Fibroblast of lung (primary cell): Measurements from ENCODE around the gene RNF14. TPM values are rescaled to one million over a fixed set of nuclear protein-coding genes. Genes with fewer than 3 reads are reported as not detected.

ENCODE experiments used
- DNase-seq, 2 donors: peaks; one replicate each; pipeline versions ENCODE4 v3.0.0 to v3.0.0-alpha.2; 2010; ENCODE audit warnings: low read depth in 2 of 2
- H2AFZ ChIP-seq: 2 replicates; pipeline ENCODE4 v1.5.1; 2012; ENCODE audit warnings: low read length, control low read depth, inconsistent platforms
- H3K27ac ChIP-seq: 2 replicates; pipeline ENCODE4 v1.5.1; 2011; ENCODE audit warnings: low read length, control low read depth; ENCODE audit not compliant: insufficient read depth
- H3K27me3 ChIP-seq: 2 replicates; pipeline ENCODE4 v1.5.1; 2011; ENCODE audit warnings: mild to moderate bottlenecking, low read length; ENCODE audit not compliant: control insufficient read depth, insufficient read depth
- H3K36me3 ChIP-seq: 2 replicates; pipeline ENCODE4 v1.5.1; 2011; ENCODE audit warnings: low read length; ENCODE audit not compliant: control insufficient read depth, insufficient read depth
- H3K4me1 ChIP-seq: 2 replicates; pipeline ENCODE4 v1.5.1; 2011; ENCODE audit warnings: low read length; ENCODE audit not compliant: control insufficient read depth, insufficient read depth; ENCODE audit errors: extremely low read depth
- H3K4me2 ChIP-seq: 2 replicates; pipeline ENCODE4 v1.5.1; 2011; ENCODE audit warnings: low read length, control low read depth; ENCODE audit not compliant: insufficient read depth; ENCODE audit errors: extremely low read depth
- H3K4me3 ChIP-seq, 4 experiments: fragments of 200-600 bp in 1 of 4; sonication (generic) in 1 of 4; replicated peaks in 1 of 4; 2 replicates each; pipeline ENCODE4 v1.5.1; 2011 to 2016; ENCODE audit warnings: low read length in 4 of 4, low read depth in 3 of 4, mild to moderate bottlenecking in 3 of 4, control low read depth in 2 of 4, inconsistent platforms in 1 of 4, mixed read lengths in 1 of 4; ENCODE audit not compliant: insufficient read depth in 1 of 4; ENCODE audit errors: control extremely low read depth in 1 of 4
- H3K79me2 ChIP-seq: 2 replicates; pipeline ENCODE4 v1.5.1; 2012; ENCODE audit warnings: mild to moderate bottlenecking, low read length, inconsistent platforms; ENCODE audit not compliant: control insufficient read depth, insufficient read depth
- H3K9ac ChIP-seq: 2 replicates; pipeline ENCODE4 v1.5.1; 2011; ENCODE audit warnings: mild to moderate bottlenecking, low read length, control low read depth; ENCODE audit not compliant: insufficient read depth
- H3K9me3 ChIP-seq: 2 replicates; pipeline ENCODE4 v1.5.1; 2012; ENCODE audit warnings: low read depth, low read length; ENCODE audit not compliant: control insufficient read depth, insufficient read depth
- H4K20me1 ChIP-seq: 2 replicates; pipeline ENCODE4 v1.5.1; 2011; ENCODE audit warnings: low read length; ENCODE audit not compliant: control insufficient read depth, insufficient read depth; ENCODE audit errors: extremely low read depth
- CTCF ChIP-seq, 2 donors: IDR thresholded peaks in 1 of 2; conservative IDR thresholded peaks in 1 of 2; 1 replicate in 1 of 2; 2 replicates in 1 of 2; pipeline ENCODE4 v1.5.1; 2011 to 2012; ENCODE audit warnings: low read length in 2 of 2, control low read depth in 1 of 2, inconsistent platforms in 1 of 2, low read depth in 1 of 2, mild to moderate bottlenecking in 1 of 2
- EZH2 ChIP-seq: IDR thresholded peaks from 2 replicates; pipeline ENCODE4 v1.5.1; 2012; ENCODE audit warnings: low read length, control low read depth, mild to moderate bottlenecking; ENCODE audit errors: missing control alignments
- polyA plus RNA-seq, 2 donors: library from polyadenylated mRNA; depleted of rRNA in 1 of 2; stranded (reverse) in 1 of 2; unstranded in 1 of 2; fragments of >200 nt; gene quantifications; 2 replicates each; pipeline ENCODE4 v1.2.1, GENCODE V29; 2011 to 2012; ENCODE audit warnings: missing spikeins in 1 of 2
- total RNA-seq: library from RNA; depleted of rRNA; stranded (reverse); fragments of >200 nt; gene quantifications from 2 replicates; pipeline ENCODE4 v1.2.1, GENCODE V29; 2014

RNF14 gene
- total and polyA plus RNA-seq, 2 donors (not counting 1 experiment from before 2014, with no cell fraction given), result 62.9 to 65.3 TPM

- Histone ChIP-seq H2AFZ (no peak overlapping the region), H3K4me2 (no peak overlapping the region), H3K9ac (no peak overlapping the region), H3K9me3 (no peaks in the 10 kb centered on the region), H3K4me3 (no peak overlapping the region), H3K27ac (no peak overlapping the region), H3K79me2 (no peaks in the 10 kb centered on the region), H3K27me3 (no peaks in the 10 kb centered on the region), H3K4me1 (no peaks in the 10 kb centered on the region), H4K20me1 (no peaks in the 10 kb centered on the region), H3K36me3 (peaks cover 15% of the 10 kb centered on the region)
- TF ChIP-seq EZH2 (no peak), CTCF (conservative IDR thresholded peaks at IDR 0.05 in 1 of 2, IDR thresholded peaks at IDR 0.05 in 1 of 2; ENCODE audit: low read depth in 1 of 2, low read length in 2 of 2) (no peak)
- no peak for DNase-seq
These were observed 31.3 kb downstream of the RNF14 start for GRCh38 chr5:142000173-142000572.

GRCh38 chr5:142000704-142001484, 32.0 kb downstream of the RNF14 start:
- peak in 1 of 2 donors; percentile 18 for DNase-seq
- Histone ChIP-seq H4K20me1 (no peaks in the 10 kb centered on the region), H3K4me2 (no peak overlapping the region), H3K4me1 (no peaks in the 10 kb centered on the region), H3K27ac (no peak overlapping the region), H3K36me3 (peaks cover 16% of the 10 kb centered on the region), H3K9me3 (no peaks in the 10 kb centered on the region), H3K27me3 (no peaks in the 10 kb centered on the region), H3K4me3 (no peak overlapping the region), H2AFZ (no peak overlapping the region), H3K79me2 (no peaks in the 10 kb centered on the region), H3K9ac (no peak overlapping the region)
- TF ChIP-seq CTCF (conservative IDR thresholded peaks at IDR 0.05 in 1 of 2, IDR thresholded peaks at IDR 0.05 in 1 of 2; ENCODE audit: low read depth in 1 of 2, low read length in 2 of 2), result peak; percentile 33 to 41
- TF ChIP-seq EZH2, result no peak

- peaks cover 18% of the 10 kb centered on the region for H3K36me3 ChIP-seq
- DNase-seq, result no peak
- no peaks in the 10 kb centered on the region for H4K20me1 ChIP-seq
- H3K27ac ChIP-seq, result no peak overlapping the region
- H3K4me3 ChIP-seq, result no peak overlapping the region
- no peaks in the 10 kb centered on the region for H3K4me1 ChIP-seq
- no peak overlapping the region for H2AFZ ChIP-seq
- H3K9ac ChIP-seq, result no peak overlapping the region
- H3K4me2 ChIP-seq, result no peak overlapping the region
- TF ChIP-seq CTCF (conservative IDR thresholded peaks at IDR 0.05 in 1 of 2, IDR thresholded peaks at IDR 0.05 in 1 of 2; ENCODE audit: low read depth in 1 of 2, low read length in 2 of 2), result no peak
- no peak for TF ChIP-seq EZH2
- no peaks in the 10 kb centered on the region for H3K79me2 ChIP-seq
- no peaks in the 10 kb centered on the region for H3K9me3 ChIP-seq
- no peaks in the 10 kb centered on the region for H3K27me3 ChIP-seq
These were observed 34.4 kb downstream of the RNF14 start for GRCh38 chr5:142003266-142003800.
